ENCODE measurements around the gene LRRC7. TPM values are rescaled to one million over a fixed set of nuclear protein-coding genes. Genes with fewer than 3 reads are reported as not detected.

Gene LRRC7
- total RNA-seq, 4 donors from 2014 or later = 0.07 to 1.9 (median 0.62) TPM

DNA sequence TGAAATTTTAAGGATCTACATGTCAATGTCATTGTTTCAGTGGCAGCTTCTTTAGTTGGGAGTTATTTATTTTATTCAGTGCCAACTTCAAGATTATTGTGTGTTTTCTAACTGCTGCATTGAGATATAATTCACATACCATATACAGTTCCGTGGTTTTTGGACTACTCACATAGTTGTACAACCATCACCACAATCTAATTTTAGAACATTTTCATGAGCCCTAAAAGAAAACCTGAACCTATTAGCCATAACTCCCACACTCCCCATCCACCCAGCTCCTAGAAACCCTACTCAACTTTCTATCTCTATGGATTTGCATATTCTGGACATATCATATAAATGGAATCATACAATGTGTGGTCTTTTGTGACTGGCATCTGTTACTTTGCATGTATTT lies 417.7 kb downstream of the LRRC7 start:
- TF ChIP-seq POLR2AphosphoS5 (IDR thresholded peaks at IDR 0.05) (no peak), POLR2A (IDR thresholded peaks at IDR 0.05) (no peak), EP300 (IDR thresholded peaks at IDR 0.05) (no peak), CTCF (IDR thresholded peaks at IDR 0.05) (no peak)
- Histone ChIP-seq H3K27ac (no peak overlapping the region), H3K9me3 (no peaks in the 10 kb centered on the region), H3K27me3 (no peaks in the 10 kb centered on the region), H3K4me1 (no peaks in the 10 kb centered on the region), H3K4me3 (no peak overlapping the region), H3K36me3 (no peaks in the 10 kb centered on the region)
- whole genome bisulfite sequencing, 2 donors (ENCODE audit: low coverage in 1 of 2) = 85 to 100% methylated on average over 1 of the region's 1 CpG
- no peak for ATAC-seq

GRCh38 chr1:69985901-69986439 lies 418.2 kb downstream of the LRRC7 start:
- Histone ChIP-seq H3K36me3 (no peaks in the 10 kb centered on the region), H3K4me3 (no peak overlapping the region), H3K4me1 (no peaks in the 10 kb centered on the region), H3K27me3 (no peaks in the 10 kb centered on the region), H3K27ac (no peak overlapping the region), H3K9me3 (no peaks in the 10 kb centered on the region)
- TF ChIP-seq POLR2AphosphoS5 (IDR thresholded peaks at IDR 0.05) = no peak
- TF ChIP-seq CTCF (IDR thresholded peaks at IDR 0.05) = no peak
- TF ChIP-seq EP300 (IDR thresholded peaks at IDR 0.05) = no peak
- TF ChIP-seq POLR2A (IDR thresholded peaks at IDR 0.05) = no peak
- no peak for ATAC-seq

DNA sequence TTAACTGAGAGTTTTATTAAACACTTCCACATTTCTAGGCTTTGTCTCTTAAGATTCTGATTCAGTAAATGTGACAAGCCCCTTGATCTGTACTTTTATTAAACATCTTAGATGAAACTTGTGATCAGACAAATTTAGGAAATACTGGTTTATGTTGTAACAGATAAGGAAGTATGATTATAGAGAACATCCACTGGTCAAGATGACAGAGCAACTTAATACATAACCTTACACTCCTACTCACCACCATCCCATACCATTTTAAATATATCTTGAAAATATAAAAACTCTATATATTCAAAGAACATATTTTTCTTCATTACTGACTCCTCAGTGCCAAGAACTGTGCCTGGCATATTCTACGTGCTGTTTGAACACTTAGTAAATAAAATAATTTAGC lies 420.2 kb downstream of the LRRC7 start:
- Histone ChIP-seq H3K36me3 (no peaks in the 10 kb centered on the region), H3K4me1 (no peaks in the 10 kb centered on the region), H3K4me3 (no peak overlapping the region), H3K27ac (no peak overlapping the region), H3K27me3 (no peaks in the 10 kb centered on the region), H3K9me3 (no peaks in the 10 kb centered on the region)
- TF ChIP-seq EP300 (IDR thresholded peaks at IDR 0.05) (no peak), POLR2A (IDR thresholded peaks at IDR 0.05) (no peak), POLR2AphosphoS5 (IDR thresholded peaks at IDR 0.05) (no peak), CTCF (IDR thresholded peaks at IDR 0.05) (no peak)
- 50 to 67% methylated on average over 1 of the region's 1 CpG for WGBS, 2 donors (ENCODE audit: low coverage in 1 of 2)
- no peak for ATAC-seq

GRCh38 chr1:69991644-69992043 lies 423.9 kb downstream of the LRRC7 start:
- H3K27ac ChIP-seq = no peak overlapping the region

More at GRCh38 chr1:69991644-69992043, 423.9 kb downstream of the LRRC7 start:
- Histone ChIP-seq H3K4me3 (no peak overlapping the region), H3K36me3 (no peaks in the 10 kb centered on the region), H3K27me3 (no peaks in the 10 kb centered on the region), H3K9me3 (no peaks in the 10 kb centered on the region), H3K4me1 (no peaks in the 10 kb centered on the region)
- ATAC-seq = no peak
- WGBS, 2 donors (ENCODE audit: low coverage in 1 of 2) = 40 to 70% methylated on average over 3 of the region's 3 CpGs
- no peak for TF ChIP-seq POLR2AphosphoS5 (IDR thresholded peaks at IDR 0.05)
- no peak for TF ChIP-seq CTCF (IDR thresholded peaks at IDR 0.05)
- TF ChIP-seq POLR2A (IDR thresholded peaks at IDR 0.05) = no peak
- no peak for TF ChIP-seq EP300 (IDR thresholded peaks at IDR 0.05)

All from gastroesophageal sphincter (tissue), 4 donors.